Measurements from ENCODE around the gene PRKCH.

PRKCH gene

DNA sequence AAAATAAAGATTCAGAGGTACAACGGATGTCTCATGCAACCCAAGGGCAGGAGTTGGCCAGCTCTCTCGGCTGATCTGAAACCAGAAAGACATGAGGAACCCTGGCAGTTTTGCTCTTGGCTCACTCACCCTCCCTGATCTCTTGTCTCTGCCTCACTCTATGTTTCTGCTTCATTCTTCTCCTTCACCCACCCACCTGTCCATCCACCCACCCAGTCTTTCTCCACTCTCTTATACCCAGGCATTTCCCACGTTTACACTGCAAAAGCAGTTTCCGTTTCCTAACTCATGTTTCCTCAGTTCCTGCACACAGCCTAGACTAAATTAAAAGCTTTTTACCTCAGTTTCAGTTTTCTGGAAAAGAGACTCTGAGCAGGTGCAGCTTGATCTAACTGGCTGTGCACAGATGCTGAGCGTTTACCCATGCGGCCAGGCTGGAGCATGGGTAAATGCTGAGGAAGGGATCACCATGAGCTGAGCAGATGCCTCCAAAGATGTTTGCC is 157.6 kb downstream of the PRKCH start:
- Mint-ChIP-seq H3K4me1 (ENCODE audit: low read depth in 2 of 2) (peaks cover 52 to 70% of the 10 kb centered on the region in 2 donors), H3K27me3 (no peaks in the 10 kb centered on the region), H3K36me3 (ENCODE audit: insufficient read depth) (peaks cover 69% of the 10 kb centered on the region), H3K27ac (peak overlapping the region; percentile 95 to 98), H3K4me3 (peak overlapping the region; percentile 15 to 78), H3K9me3 (no peaks in the 10 kb centered on the region)
- no peak for ATAC-seq (replicated peaks)
- DNase-seq, result no peak

DNA sequence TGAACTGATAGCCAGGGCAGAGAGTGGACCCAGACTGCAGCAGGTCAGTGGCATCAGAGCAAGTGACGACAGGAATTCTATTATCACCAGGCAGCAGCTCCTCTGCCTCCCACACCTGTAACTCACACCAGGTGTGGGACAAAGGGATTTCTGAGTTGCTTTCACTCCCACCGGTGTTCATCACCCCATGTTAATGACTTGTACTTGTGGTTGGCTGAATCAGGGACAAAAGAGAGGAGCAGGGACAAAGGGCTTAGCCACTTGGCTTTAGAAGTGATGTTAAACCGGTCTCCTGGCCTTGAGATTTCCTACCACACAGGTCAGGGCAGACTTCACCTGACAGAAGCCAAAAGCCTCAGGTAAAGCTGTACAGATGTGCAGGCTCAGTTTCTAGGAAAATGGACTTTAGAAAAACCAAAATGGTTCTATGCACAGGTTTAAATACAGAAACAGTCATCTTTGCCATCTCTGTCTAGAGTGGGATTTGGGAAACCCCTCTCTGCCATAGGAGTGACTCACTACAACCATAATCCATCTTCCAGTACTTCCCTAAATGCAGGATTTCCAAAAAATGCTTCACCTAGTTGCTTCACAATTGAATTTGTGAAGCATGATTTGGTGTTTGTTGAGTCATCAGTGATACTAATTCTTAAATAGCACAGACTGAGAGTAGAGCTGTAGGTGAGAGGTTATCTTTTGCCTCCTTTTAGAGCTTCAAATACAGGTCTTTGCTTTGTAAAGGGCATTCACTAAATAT is 158.5 kb downstream of the PRKCH start:
- Mint-ChIP-seq H3K4me1 (ENCODE audit: low read depth in 2 of 2) (peaks cover 45 to 65% of the 10 kb centered on the region in 2 donors), H3K36me3 (ENCODE audit: insufficient read depth) (peaks cover 74% of the 10 kb centered on the region), H3K9me3 (no peaks in the 10 kb centered on the region), H3K27me3 (no peaks in the 10 kb centered on the region), H3K27ac (peak overlapping the region; percentile 95 to 98), H3K4me3 (peak overlapping the region; percentile 15 to 78)
- ATAC-seq (replicated peaks) (no peak), DNase-seq (no peak)

DNA sequence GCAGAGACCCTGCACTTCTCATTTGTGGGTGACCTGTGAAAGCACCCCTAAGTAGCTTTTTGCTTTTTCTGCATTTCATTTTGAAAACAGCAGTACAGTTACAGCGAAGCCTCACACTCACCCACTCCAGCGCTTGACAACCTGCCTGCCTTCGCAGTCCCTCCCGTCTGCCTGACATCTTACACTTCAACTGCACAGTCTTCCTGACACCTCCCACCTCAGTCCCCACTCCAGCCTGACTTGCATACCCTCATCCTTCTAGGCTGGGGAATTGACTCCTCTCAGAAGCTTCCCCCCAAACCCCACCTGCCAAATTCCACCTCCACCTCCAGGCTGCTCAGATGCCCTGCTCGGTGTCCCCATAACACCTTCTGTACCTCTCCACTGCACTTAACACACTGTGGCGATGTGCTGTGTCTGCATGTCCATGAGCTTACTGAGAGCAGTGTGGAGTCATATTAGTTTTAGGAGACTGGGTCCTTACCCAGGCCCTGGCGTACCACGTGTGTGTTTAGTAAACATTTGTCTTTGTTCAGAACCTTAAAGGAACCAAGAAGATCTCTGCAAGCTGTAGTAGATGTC is 159.4 kb downstream of the PRKCH start:
- Mint-ChIP-seq H3K4me1 (ENCODE audit: low read depth in 2 of 2) (peaks cover 45 to 65% of the 10 kb centered on the region in 2 donors), H3K27ac (peak overlapping the region; percentile 95 to 98), H3K9me3 (no peaks in the 10 kb centered on the region), H3K27me3 (no peaks in the 10 kb centered on the region), H3K4me3 (peak overlapping the region; percentile 7 to 36), H3K36me3 (ENCODE audit: insufficient read depth) (peaks cover 78% of the 10 kb centered on the region)
- DNase-seq, result no peak
- ATAC-seq (replicated peaks), result no peak

- H3K36me3 Mint-ChIP-seq (ENCODE audit: insufficient read depth), result peaks cover 84% of the 10 kb centered on the region
- H3K4me3 Mint-ChIP-seq, result no peak overlapping the region
- no peaks in the 10 kb centered on the region for H3K27me3 Mint-ChIP-seq
- no peak for ATAC-seq (replicated peaks)
- peaks cover 37 to 67% of the 10 kb centered on the region in 2 donors for H3K4me1 Mint-ChIP-seq (ENCODE audit: low read depth in 2 of 2)
- H3K9me3 Mint-ChIP-seq, result no peaks in the 10 kb centered on the region
- peak overlapping the region; percentile 95 to 98 for H3K27ac Mint-ChIP-seq
- DNase-seq, result no peak
These were observed 160.3 kb downstream of the PRKCH start for GRCh38 chr14:61481701-61482100.

DNA sequence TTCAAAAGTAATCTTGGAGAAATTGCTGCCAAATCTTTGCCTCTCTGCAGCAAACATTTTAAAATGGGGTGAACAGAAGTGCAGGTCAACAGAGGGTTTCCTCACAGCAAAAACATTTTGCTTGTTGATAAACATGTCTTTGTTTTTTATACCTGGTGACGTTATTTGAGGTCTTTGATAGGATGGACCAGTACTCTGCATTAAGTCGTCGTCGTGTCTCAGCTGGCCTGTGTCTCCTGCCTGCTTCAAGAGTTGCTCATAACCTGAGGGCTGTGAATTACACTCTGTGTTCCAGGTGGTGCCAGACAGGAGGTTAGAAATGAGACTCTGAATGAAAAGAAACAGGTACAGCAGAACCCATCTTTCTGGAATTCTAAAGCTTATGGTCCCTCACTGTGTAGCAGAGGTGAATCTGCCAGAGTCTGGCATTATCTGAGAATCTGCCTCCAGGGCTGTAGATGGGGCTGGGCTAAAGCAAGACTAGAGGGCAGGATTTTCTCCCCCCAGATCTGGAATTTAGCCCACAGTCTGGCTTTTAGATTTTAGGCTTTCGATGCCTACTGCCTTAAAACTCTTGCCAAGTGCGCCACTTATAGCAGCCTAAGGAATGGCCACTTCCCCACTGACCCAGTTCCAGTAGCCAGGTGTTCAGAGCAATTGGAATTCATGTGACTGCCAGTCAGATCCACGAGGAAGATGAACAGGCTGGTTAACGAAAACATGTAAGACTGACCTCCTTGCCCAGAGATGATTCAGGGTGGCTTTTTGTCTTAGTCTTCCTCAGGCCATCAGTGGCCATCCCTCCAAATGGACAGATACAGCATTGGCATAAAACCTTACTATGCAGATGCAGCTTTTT is 161.2 kb downstream of the PRKCH start:
- H3K27ac Mint-ChIP-seq, result peak overlapping the region; percentile 95 to 98
- no peak for ATAC-seq (replicated peaks)
- H3K4me3 Mint-ChIP-seq, result peak overlapping the region in 1 of 2 donors; percentile 33
- DNase-seq, result no peak
- H3K36me3 Mint-ChIP-seq (ENCODE audit: insufficient read depth), result peaks cover 84% of the 10 kb centered on the region
- no peaks in the 10 kb centered on the region for H3K9me3 Mint-ChIP-seq
- H3K4me1 Mint-ChIP-seq (ENCODE audit: low read depth in 2 of 2), result peaks cover 37 to 72% of the 10 kb centered on the region in 2 donors
- no peaks in the 10 kb centered on the region for H3K27me3 Mint-ChIP-seq

DNA sequence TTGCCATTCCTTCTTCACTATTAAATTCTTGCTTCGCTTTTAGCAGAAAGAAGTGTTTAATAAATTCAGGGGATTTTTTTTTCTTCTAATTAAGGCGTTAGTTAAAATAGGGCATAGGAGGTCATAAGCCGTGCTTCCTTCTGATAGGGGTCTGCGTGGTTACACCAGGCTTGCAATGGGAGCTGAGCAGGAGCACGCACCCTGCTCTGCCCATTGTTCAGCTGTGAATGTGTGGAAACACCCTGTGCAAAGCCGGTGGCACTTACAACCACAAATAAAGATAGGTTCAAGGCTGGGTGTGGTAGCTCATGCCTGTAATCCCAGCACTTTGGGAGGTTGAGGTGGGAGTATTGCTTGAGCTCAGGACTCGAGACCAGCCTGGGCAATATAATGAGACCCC is 162.1 kb downstream of the PRKCH start:
- Mint-ChIP-seq H3K9me3 (no peaks in the 10 kb centered on the region), H3K27me3 (no peaks in the 10 kb centered on the region), H3K4me3 (peak overlapping the region; percentile 28 to 58), H3K27ac (peak overlapping the region; percentile 95 to 98), H3K36me3 (ENCODE audit: insufficient read depth) (peaks cover 84% of the 10 kb centered on the region), H3K4me1 (ENCODE audit: low read depth in 2 of 2) (peaks cover 32 to 67% of the 10 kb centered on the region in 2 donors)
- ATAC-seq (replicated peaks) (peak; percentile 41), DNase-seq (no peak)

GRCh38 chr14:61484031-61484430 is 162.7 kb downstream of the PRKCH start:
- Mint-ChIP-seq H3K4me3 (peak overlapping the region in 1 of 2 donors; percentile 27), H3K9me3 (no peaks in the 10 kb centered on the region), H3K36me3 (ENCODE audit: insufficient read depth) (peaks cover 88% of the 10 kb centered on the region), H3K4me1 (ENCODE audit: low read depth in 2 of 2) (peaks cover 26 to 67% of the 10 kb centered on the region in 2 donors), H3K27ac (peak overlapping the region; percentile 62 to 98), H3K27me3 (no peaks in the 10 kb centered on the region)
- DNase-seq (no peak), ATAC-seq (replicated peaks) (no peak)

GRCh38 chr14:61484826-61485584 is 163.6 kb downstream of the PRKCH start:
- Mint-ChIP-seq H3K36me3 (ENCODE audit: insufficient read depth) (peaks cover 86% of the 10 kb centered on the region), H3K27me3 (no peaks in the 10 kb centered on the region), H3K4me3 (no peak overlapping the region), H3K4me1 (ENCODE audit: low read depth in 2 of 2) (peaks cover 22 to 61% of the 10 kb centered on the region in 2 donors), H3K9me3 (no peaks in the 10 kb centered on the region), H3K27ac (peak overlapping the region in 1 of 2 donors; percentile 98)
- ATAC-seq (replicated peaks), result no peak
- DNase-seq, result no peak

GRCh38 chr14:61485661-61486060 is 164.3 kb downstream of the PRKCH start:
- ATAC-seq (replicated peaks), result no peak
- H3K27me3 Mint-ChIP-seq, result no peaks in the 10 kb centered on the region

GRCh38 chr14:61486930-61487495 is 165.6 kb downstream of the PRKCH start:
- H3K4me1 Mint-ChIP-seq (ENCODE audit: low read depth in 2 of 2), result peaks cover 21 to 47% of the 10 kb centered on the region in 2 donors
- peak overlapping the region in 1 of 2 donors; percentile 98 for H3K27ac Mint-ChIP-seq
- no peak overlapping the region for H3K4me3 Mint-ChIP-seq
- no peaks in the 10 kb centered on the region for H3K9me3 Mint-ChIP-seq
- H3K36me3 Mint-ChIP-seq (ENCODE audit: insufficient read depth), result peaks cover 70% of the 10 kb centered on the region
- DNase-seq (no peak), ATAC-seq (replicated peaks) (no peak)
- H3K27me3 Mint-ChIP-seq, result no peaks in the 10 kb centered on the region

More at GRCh38 chr14:61485661-61486060, 164.3 kb downstream of the PRKCH start:
- no peak for DNase-seq
- H3K4me3 Mint-ChIP-seq, result no peak overlapping the region
- no peaks in the 10 kb centered on the region for H3K9me3 Mint-ChIP-seq
- H3K27ac Mint-ChIP-seq, result peak overlapping the region in 1 of 2 donors; percentile 98
- H3K36me3 Mint-ChIP-seq (ENCODE audit: insufficient read depth), result peaks cover 83% of the 10 kb centered on the region
- H3K4me1 Mint-ChIP-seq (ENCODE audit: low read depth in 2 of 2), result peaks cover 25 to 56% of the 10 kb centered on the region in 2 donors

- no peak for DNase-seq
- H3K27me3 Mint-ChIP-seq, result no peaks in the 10 kb centered on the region
- H3K27ac Mint-ChIP-seq, result no peak overlapping the region
- H3K9me3 Mint-ChIP-seq, result no peaks in the 10 kb centered on the region
- ATAC-seq (replicated peaks), result no peak
- peaks cover 14 to 34% of the 10 kb centered on the region in 2 donors for H3K4me1 Mint-ChIP-seq (ENCODE audit: low read depth in 2 of 2)
- peaks cover 54% of the 10 kb centered on the region for H3K36me3 Mint-ChIP-seq (ENCODE audit: insufficient read depth)
- H3K4me3 Mint-ChIP-seq, result no peak overlapping the region
These were observed 167.3 kb downstream of the PRKCH start for GRCh38 chr14:61488417-61489401.

Measured in effector memory CD8-positive, alpha-beta T cell (primary cell).